Sigmoid colon (tissue), 7 donors: ENCODE data around the gene LHX3. TPM values are rescaled to one million over a fixed set of nuclear protein-coding genes. Genes with fewer than 3 reads are reported as not detected.
"Not testable (repeated sequence)": the region's sequence is repeated elsewhere in the genome, so short reads cannot be mapped to it uniquely, and the experiment has no call there.

Experiments used
- DNase-seq: peaks from one replicate; pipeline ENCODE4 v3.0.0-alpha.2; 2019
- H3K27ac ChIP-seq, 4 donors: fragments of 200-600 bp; sonication (generic); one replicate each; pipeline ENCODE4 v1.5.1; 2016 to 2019; ENCODE audit warnings: mild to moderate bottlenecking in 1 of 4
- H3K27me3 ChIP-seq, 3 donors: fragments of 200-600 bp; sonication (generic); one replicate each; pipeline ENCODE4 v1.5.1; 2019; ENCODE audit warnings: mild to moderate bottlenecking in 1 of 3
- H3K36me3 ChIP-seq, 4 donors: fragments of 200-600 bp; sonication (generic); one replicate each; pipeline ENCODE4 v1.5.1; 2016 to 2019
- H3K4me1 ChIP-seq, 4 donors: fragments of 200-600 bp; sonication (generic); one replicate each; pipeline ENCODE4 v1.5.1; 2017 to 2019
- H3K4me3 ChIP-seq, 4 donors: fragments of 200-600 bp; sonication (generic); one replicate each; pipeline ENCODE4 v1.5.1; 2017 to 2019; ENCODE audit warnings: mild to moderate bottlenecking in 2 of 4, moderate library complexity in 1 of 4
- H3K9me3 ChIP-seq, 4 donors: fragments of 200-600 bp in 3 of 4; sonication (generic) in 3 of 4; one replicate each; pipeline versions ENCODE4 v1.5.1 to v1.6.1; 2013 to 2019
- CTCF ChIP-seq, 4 experiments: fragments of 450-650 bp in 3 of 4; fragments of 200-600 bp in 1 of 4; IDR thresholded peaks; one replicate each; pipeline ENCODE4 v1.5.1; 2016 to 2019; ENCODE audit warnings: antibody characterized with exemption in 4 of 4, mild to moderate bottlenecking in 3 of 4, moderate library complexity in 2 of 4
- EP300 ChIP-seq, 4 donors: sonication (generic); formaldehyde crosslinking; IDR thresholded peaks; one replicate each; pipeline ENCODE4 v1.6.1; 2017; ENCODE audit warnings: antibody characterized with exemption in 4 of 4
- POLR2A ChIP-seq, 2 donors: fragments of 450-650 bp; IDR thresholded peaks; one replicate each; pipeline ENCODE4 v1.6.1; 2016; ENCODE audit warnings: antibody characterized with exemption in 2 of 2, mild to moderate bottlenecking in 2 of 2, moderate library complexity in 2 of 2
- POLR2AphosphoS5 ChIP-seq, 4 donors: sonication (generic); formaldehyde crosslinking; IDR thresholded peaks; one replicate each; pipeline ENCODE4 v1.6.1; 2017; ENCODE audit warnings: antibody characterized with exemption in 4 of 4
- WGBS, 2 donors: extraction: QIAGEN DNeasy Blood & Tissue Kit; methylation state at CpG; one replicate each; pipeline ENCODE4 v1.1.7; 2013; 5-methylcytosine and 5-hydroxymethylcytosine counted together
- intact Hi-C: fragments of 100-400 bp; cut with DNase I; formaldehyde crosslinking; loops from one replicate; pipeline ENCODE4 v1.15.1; 2023
- polyA plus RNA-seq, 3 donors: library from polyadenylated mRNA; stranded (reverse); fragments of 200-250 nt; gene quantifications; one replicate each; pipeline ENCODE4 v1.2.3, GENCODE V29; 2013
- total RNA-seq, 4 donors: library from RNA; depleted of rRNA; stranded (reverse); fragments of >200 nt; gene quantifications; one replicate each; pipeline ENCODE4 v1.1.0, GENCODE V29; 2016
- donor health status: healthy with polysubstance abuse.
- donor health status: Bipolar disorder and iron deficiency.
- donor health status: healthy.

LHX3 gene
- total and polyA plus RNA-seq, 7 donors: not detected

- H3K27me3 ChIP-seq: peaks cover 16 to 42% (median 32%) of the 10 kb centered on the region in 3 donors
- H3K4me1 ChIP-seq: no peaks in the 10 kb centered on the region
- no peak overlapping the region for H3K4me3 ChIP-seq
- H3K36me3 ChIP-seq: no peaks in the 10 kb centered on the region
- H3K27ac ChIP-seq: no peak overlapping the region
- no peaks in the 10 kb centered on the region for H3K9me3 ChIP-seq
- intact Hi-C loops: no loop called here
- no peak for DNase-seq
- 57 to 71% methylated on average over 25 of the region's 25 CpGs for WGBS, 2 donors
- TF ChIP-seq CTCF (IDR thresholded peaks at IDR 0.05): no peak
- TF ChIP-seq EP300 (IDR thresholded peaks at IDR 0.05): no peak
- no peak for TF ChIP-seq POLR2A (IDR thresholded peaks at IDR 0.05)
- no peak for TF ChIP-seq POLR2AphosphoS5 (IDR thresholded peaks at IDR 0.05)
Observed at GRCh38 chr9:136151214-136151804, 53.6 kb downstream of the LHX3 start.

DNA sequence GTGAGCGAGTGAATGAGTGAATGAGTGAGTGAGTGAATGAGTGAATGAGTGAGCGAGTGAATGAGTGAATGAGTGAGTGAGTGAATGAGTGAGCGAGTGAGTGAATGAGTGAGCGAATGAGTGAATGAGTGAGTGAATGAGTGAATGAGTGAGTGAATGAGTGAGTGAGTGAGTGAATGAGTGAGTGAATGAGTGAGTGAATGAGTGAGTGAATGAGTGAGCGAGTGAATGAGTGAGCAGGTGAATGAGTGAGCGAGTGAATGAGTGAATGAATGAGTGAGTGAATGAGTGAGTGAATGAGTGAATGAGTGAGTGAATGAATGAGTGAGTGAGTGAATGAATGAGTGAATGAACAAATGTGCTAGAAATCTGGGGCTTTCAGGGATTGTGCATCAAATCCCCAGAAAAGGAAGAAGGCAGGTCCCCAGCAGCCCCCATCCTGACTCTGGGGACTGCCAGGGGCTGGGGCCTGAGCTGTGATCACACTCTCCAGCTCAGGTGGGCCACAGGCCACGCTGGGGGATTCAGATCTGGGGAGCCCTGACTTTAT, 54.2 kb downstream of the LHX3 start:
- H3K4me3 ChIP-seq, H3K9me3 ChIP-seq, H3K36me3 ChIP-seq, H3K4me1 ChIP-seq, intact Hi-C loops, H3K27ac ChIP-seq, DNase-seq: not testable (repeated sequence)
- 86 to 87% methylated on average over 7 of the region's 7 CpGs for WGBS, 2 donors
- H3K27me3 ChIP-seq: peaks cover 16 to 42% (median 33%) of the 10 kb centered on the region in 3 donors

GRCh38 chr9:136149853-136150252, 55.1 kb downstream of the LHX3 start:
- intact Hi-C loops: no loop called here

DNA sequence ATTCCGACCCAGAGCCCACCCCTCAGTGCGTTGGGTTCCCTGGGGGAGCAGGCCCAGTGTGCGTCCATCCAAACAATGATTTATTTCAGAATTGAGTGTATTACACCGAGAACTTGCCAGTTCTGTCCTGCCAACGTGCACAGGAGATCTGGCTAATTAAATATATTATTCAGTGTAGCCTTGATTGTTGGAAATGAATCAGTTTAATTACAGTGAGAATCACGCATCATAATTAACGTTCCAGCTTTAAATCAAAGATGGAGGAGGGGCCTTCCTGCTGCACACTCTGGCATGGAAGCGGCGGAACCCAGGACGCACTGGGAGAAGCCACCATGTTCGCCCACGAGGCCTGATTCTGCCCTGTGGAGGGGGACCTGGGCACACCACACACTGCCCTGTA, 55.6 kb downstream of the LHX3 start:
- intact Hi-C loops: no loop called here
- H3K4me3 ChIP-seq: no peak overlapping the region
- WGBS, 2 donors: 78 to 86% methylated on average over 12 of the region's 12 CpGs
- TF ChIP-seq EP300 (IDR thresholded peaks at IDR 0.05): no peak
- no peak for TF ChIP-seq POLR2AphosphoS5 (IDR thresholded peaks at IDR 0.05)
- no peak for TF ChIP-seq POLR2A (IDR thresholded peaks at IDR 0.05)
- TF ChIP-seq CTCF (IDR thresholded peaks at IDR 0.05): no peak
- DNase-seq: no peak
- H3K9me3 ChIP-seq: no peaks in the 10 kb centered on the region
- peaks cover 12 to 43% (median 41%) of the 10 kb centered on the region in 3 donors for H3K27me3 ChIP-seq
- no peaks in the 10 kb centered on the region for H3K4me1 ChIP-seq
- H3K27ac ChIP-seq: no peak overlapping the region
- H3K36me3 ChIP-seq: no peaks in the 10 kb centered on the region

More at GRCh38 chr9:136149853-136150252, 55.1 kb downstream of the LHX3 start:
- Histone ChIP-seq H3K36me3 (no peaks in the 10 kb centered on the region), H3K4me1 (no peaks in the 10 kb centered on the region), H3K27me3 (peaks cover 14 to 42% (median 36%) of the 10 kb centered on the region in 3 donors), H3K27ac (no peak overlapping the region), H3K4me3 (no peak overlapping the region), H3K9me3 (no peaks in the 10 kb centered on the region)
- DNase-seq: no peak
- TF ChIP-seq CTCF (IDR thresholded peaks at IDR 0.05) (no peak), EP300 (IDR thresholded peaks at IDR 0.05) (no peak), POLR2AphosphoS5 (IDR thresholded peaks at IDR 0.05) (no peak), POLR2A (IDR thresholded peaks at IDR 0.05) (no peak)
- 90 to 91% methylated on average over 9 of the region's 9 CpGs for WGBS, 2 donors

- H3K9me3 ChIP-seq: no peaks in the 10 kb centered on the region
- intact Hi-C loops: no loop called here
- WGBS, 2 donors: 81 to 84% methylated on average over 14 of the region's 14 CpGs
- peaks cover 12 to 49% (median 47%) of the 10 kb centered on the region in 3 donors for H3K27me3 ChIP-seq
- TF ChIP-seq CTCF (IDR thresholded peaks at IDR 0.05): no peak
- TF ChIP-seq POLR2AphosphoS5 (IDR thresholded peaks at IDR 0.05): no peak
- TF ChIP-seq POLR2A (IDR thresholded peaks at IDR 0.05): no peak
- TF ChIP-seq EP300 (IDR thresholded peaks at IDR 0.05): no peak
- H3K4me3 ChIP-seq: no peak overlapping the region
- H3K4me1 ChIP-seq: no peaks in the 10 kb centered on the region
- H3K27ac ChIP-seq: no peak overlapping the region
- no peak for DNase-seq
- H3K36me3 ChIP-seq: no peaks in the 10 kb centered on the region
Observed at GRCh38 chr9:136148766-136149165, 56.2 kb downstream of the LHX3 start.
